ENCODE data around the gene SAAL1.

GRCh38 chr11:18115360-18116127 lies 9.7 kb upstream of the SAAL1 start:
- TF ChIP-seq, protein P1, sequence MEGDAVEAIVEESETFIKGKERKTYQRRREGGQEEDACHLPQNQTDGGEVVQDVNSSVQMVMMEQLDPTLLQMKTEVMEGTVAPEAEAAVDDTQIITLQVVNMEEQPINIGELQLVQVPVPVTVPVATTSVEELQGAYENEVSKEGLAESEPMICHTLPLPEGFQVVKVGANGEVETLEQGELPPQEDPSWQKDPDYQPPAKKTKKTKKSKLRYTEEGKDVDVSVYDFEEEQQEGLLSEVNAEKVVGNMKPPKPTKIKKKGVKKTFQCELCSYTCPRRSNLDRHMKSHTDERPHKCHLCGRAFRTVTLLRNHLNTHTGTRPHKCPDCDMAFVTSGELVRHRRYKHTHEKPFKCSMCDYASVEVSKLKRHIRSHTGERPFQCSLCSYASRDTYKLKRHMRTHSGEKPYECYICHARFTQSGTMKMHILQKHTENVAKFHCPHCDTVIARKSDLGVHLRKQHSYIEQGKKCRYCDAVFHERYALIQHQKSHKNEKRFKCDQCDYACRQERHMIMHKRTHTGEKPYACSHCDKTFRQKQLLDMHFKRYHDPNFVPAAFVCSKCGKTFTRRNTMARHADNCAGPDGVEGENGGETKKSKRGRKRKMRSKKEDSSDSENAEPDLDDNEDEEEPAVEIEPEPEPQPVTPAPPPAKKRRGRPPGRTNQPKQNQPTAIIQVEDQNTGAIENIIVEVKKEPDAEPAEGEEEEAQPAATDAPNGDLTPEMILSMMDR (IDR thresholded peaks at IDR 0.05 in 2 of 3, conservative IDR thresholded peaks at IDR 0.05 in 1 of 3; ENCODE audit: borderline replicate concordance in 1 of 3, insufficient read depth in 1 of 3, low read depth in 2 of 3, low read length in 2 of 3), result peak; percentile 76 to 94 (median 86)
- no peak for TF ChIP-seq EGR1 (IDR thresholded peaks at IDR 0.05; ENCODE audit: low read depth)
- TF ChIP-seq, protein P2, sequence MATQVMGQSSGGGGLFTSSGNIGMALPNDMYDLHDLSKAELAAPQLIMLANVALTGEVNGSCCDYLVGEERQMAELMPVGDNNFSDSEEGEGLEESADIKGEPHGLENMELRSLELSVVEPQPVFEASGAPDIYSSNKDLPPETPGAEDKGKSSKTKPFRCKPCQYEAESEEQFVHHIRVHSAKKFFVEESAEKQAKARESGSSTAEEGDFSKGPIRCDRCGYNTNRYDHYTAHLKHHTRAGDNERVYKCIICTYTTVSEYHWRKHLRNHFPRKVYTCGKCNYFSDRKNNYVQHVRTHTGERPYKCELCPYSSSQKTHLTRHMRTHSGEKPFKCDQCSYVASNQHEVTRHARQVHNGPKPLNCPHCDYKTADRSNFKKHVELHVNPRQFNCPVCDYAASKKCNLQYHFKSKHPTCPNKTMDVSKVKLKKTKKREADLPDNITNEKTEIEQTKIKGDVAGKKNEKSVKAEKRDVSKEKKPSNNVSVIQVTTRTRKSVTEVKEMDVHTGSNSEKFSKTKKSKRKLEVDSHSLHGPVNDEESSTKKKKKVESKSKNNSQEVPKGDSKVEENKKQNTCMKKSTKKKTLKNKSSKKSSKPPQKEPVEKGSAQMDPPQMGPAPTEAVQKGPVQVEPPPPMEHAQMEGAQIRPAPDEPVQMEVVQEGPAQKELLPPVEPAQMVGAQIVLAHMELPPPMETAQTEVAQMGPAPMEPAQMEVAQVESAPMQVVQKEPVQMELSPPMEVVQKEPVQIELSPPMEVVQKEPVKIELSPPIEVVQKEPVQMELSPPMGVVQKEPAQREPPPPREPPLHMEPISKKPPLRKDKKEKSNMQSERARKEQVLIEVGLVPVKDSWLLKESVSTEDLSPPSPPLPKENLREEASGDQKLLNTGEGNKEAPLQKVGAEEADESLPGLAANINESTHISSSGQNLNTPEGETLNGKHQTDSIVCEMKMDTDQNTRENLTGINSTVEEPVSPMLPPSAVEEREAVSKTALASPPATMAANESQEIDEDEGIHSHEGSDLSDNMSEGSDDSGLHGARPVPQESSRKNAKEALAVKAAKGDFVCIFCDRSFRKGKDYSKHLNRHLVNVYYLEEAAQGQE (IDR thresholded peaks at IDR 0.05; ENCODE audit: low read depth), result no peak
- TF ChIP-seq SP1 (IDR thresholded peaks at IDR 0.05; ENCODE audit: low read depth), result no peak
- TF ChIP-seq TCF7L2 (IDR thresholded peaks at IDR 0.05; ENCODE audit: borderline replicate concordance, extremely low read depth, insufficient read depth, insufficient read length), result no peak
- TF ChIP-seq RAD21 (IDR thresholded peaks at IDR 0.05; ENCODE audit: low read depth), result peak; percentile 90
- no peak for TF ChIP-seq YY1 (IDR thresholded peaks at IDR 0.05; ENCODE audit: extremely low read depth, insufficient replicate concordance, low read depth, low read length)
- TF ChIP-seq MAX (IDR thresholded peaks at IDR 0.05), result peak; percentile 71

Data from HCT116 (cell line).